NOMO-1 treated with dmso at 0.1 percent for 144 hours (cell line): ENCODE data around the gene MYO18A.
A peak's percentile ranks its signal among the peaks of the same experiment; 100 is the strongest.
"Not testable (repeated sequence)": the region's sequence is repeated elsewhere in the genome, so short reads cannot be mapped to it uniquely, and the experiment has no call there.

Experiments
- DNase-seq: peaks from one replicate; lab custom pipeline; 2025; ENCODE audit not compliant: unreplicated experiment; lab: John Stamatoyannopoulos, UW

The MYO18A gene

GRCh38 chr17:29149431-29150064 is 30.6 kb downstream of the MYO18A start:
- no peak for DNase-seq

GRCh38 chr17:29148790-29149430 is 31.3 kb downstream of the MYO18A start:
- DNase-seq: peak; percentile 90

- DNase-seq: no peak
Measured at GRCh38 chr17:29148257-29148789, 31.9 kb downstream of the MYO18A start.

GRCh38 chr17:29147682-29148081 is 32.5 kb downstream of the MYO18A start:
- DNase-seq: no peak

- not testable (repeated sequence) for DNase-seq
Measured at GRCh38 chr17:29147228-29147627, 33.0 kb downstream of the MYO18A start.

GRCh38 chr17:29146369-29146972 is 33.7 kb downstream of the MYO18A start:
- no peak for DNase-seq

- DNase-seq: peak; percentile 70
Measured at GRCh38 chr17:29145289-29146073, 34.7 kb downstream of the MYO18A start.

GRCh38 chr17:29143894-29144293 is 36.3 kb downstream of the MYO18A start:
- no peak for DNase-seq

DNA sequence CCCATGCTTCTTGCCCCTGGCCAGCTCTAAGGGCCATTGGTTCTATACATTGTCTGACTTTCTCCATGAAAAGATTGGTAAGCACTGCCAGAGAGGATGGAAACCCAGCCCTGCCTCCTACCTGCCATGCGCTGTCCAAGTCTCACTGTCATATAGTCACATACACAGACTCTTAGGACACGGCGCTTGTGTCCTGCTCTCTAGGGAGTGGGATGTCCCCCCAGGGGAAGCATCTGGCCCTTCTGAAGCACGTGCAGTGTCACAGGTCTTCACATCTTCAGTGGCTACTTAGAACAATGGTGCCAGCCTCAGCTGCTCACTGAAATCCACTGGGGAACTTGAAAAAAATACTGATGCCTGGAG is 38.7 kb downstream of the MYO18A start:
- no peak for DNase-seq

DNA sequence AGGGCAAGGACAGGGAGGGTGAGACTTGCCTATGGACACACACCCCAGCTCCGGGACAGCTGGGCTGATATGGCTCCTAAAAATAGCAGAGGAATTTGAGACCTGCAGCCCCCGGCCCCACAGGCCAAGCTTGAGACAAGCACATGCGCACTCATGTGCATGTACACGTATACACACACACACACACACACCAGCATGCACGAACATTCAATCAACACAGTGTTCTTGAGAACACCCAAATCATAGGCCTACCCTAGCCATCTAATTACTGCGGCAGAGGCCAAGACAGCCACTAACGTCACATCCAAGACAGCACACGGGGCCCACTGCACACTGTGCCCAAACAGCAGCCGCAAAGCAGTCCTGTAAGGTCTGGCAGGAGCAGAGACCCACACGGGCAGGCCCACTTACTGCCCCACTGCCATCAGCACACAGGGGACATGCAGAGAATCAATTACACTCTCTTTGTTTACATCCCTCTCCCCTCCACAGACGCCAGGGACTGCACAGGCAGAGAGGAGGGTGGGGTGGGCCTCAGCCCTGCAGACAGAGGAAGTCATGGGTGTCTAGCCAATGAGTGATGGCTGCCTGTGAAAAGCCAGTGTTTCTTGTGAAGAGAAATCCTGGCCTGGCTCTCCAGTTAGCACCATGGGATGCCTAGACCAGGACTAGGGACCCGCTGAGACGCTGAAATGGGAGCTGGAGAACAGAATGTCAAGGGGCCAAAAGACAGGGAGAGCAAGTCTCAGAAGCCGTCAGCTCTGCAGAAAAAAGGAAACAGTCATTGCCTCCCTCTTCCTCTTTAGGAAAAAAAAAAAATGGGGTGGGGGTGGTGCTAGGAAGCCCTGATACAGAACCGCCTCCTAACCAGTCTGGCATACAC is 39.3 kb downstream of the MYO18A start:
- DNase-seq: peak; percentile 37

DNA sequence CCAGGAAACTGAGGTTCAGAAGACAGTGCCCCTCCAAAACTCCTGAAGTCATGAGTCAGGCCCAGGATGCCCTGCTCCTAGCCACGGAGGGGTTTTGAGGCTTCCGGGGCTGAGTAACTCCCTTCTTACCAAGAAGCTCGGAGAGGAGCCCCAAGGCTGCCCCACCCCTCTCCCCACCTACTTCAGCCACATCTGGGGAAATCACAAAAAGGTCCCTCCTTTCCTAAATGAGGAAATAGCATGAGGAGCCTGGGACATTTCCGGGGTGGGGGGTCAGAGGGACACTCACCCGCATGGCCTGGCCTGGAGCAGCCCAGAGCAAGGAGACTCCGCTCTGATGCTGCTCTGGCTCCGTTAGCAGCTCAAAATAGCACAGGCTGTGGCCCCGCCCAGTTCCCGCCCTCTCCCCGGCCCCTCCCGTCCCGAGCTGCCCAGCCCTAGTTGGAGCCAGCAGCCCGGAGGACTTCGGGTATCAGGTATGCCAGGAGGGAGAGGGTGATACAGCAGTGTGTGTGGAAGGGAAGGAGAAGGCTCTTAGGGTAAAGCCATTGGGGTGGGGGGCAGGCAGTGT is 40.1 kb downstream of the MYO18A start:
- DNase-seq: peak; percentile 37

GRCh38 chr17:29138971-29139691 is 41.1 kb downstream of the MYO18A start:
- DNase-seq: peak; percentile 57

DNA sequence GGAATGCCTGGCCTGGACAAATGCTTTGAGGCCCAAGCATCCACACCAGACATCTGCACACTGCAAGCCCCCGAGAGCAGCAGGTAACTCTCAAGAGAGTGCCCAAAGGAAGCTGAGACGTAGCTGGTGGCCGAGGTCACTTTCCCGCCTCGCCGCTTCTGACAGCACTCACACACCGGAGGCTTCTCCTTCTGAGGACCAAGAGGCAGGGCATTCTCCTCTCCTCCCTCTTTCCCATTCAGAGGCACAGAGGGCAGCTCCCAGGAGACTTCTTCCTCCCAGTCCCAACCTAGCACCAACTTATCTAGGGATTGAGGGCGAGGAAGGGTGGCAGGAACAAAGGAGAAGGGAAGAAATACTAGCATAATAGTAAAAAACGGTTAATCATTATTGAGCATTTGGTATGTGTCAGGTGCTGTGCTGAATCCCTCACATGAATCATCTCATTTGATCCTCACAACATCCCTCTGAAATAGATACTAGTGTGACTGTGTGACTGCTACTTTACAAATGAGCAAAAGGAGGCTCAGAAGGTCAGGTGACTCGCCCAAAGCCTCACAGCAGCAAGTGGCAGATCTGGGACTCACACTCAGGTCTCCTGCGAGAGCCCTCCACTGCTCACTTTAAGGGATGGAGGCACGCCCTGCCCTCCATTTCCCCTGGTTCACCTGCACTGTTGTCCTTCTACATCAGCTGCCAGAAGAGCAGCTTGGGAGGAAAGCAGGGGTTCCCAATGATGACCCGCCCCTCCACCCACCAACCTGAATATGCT is 41.8 kb downstream of the MYO18A start:
- DNase-seq: no peak

DNA sequence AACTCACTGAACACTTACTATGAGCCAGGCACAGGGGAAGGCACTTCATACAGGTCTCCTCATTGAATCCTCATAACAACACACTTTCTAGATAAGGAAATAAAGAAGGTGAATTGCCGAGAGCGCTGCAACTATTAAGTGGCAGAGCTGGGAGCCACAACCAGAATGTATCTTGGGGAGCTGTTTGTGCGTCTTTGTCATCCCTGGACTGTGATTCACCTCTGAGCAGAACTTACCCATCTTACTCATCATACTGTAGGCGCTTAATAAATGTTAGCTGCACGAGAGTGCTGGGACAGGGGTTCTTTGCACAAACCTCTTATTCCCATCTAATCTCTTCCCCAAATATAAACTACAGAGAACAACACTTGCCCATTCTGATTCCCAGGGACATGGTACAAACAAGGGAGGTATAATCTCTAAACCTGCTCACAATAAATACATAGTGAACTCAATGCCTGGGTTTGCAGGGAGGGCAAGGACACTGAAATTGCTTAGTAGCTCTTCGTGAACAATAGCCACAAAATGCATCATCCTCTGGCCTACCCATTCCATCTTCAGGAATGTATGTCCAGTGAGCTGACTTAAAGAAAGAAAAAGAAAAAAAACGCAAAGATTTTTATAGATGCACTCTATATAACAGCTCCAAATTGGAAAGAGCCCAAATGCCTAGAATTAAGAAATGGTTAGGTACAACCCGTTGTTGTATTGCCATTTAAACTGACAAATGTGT is 43.0 kb downstream of the MYO18A start:
- DNase-seq: no peak

DNA sequence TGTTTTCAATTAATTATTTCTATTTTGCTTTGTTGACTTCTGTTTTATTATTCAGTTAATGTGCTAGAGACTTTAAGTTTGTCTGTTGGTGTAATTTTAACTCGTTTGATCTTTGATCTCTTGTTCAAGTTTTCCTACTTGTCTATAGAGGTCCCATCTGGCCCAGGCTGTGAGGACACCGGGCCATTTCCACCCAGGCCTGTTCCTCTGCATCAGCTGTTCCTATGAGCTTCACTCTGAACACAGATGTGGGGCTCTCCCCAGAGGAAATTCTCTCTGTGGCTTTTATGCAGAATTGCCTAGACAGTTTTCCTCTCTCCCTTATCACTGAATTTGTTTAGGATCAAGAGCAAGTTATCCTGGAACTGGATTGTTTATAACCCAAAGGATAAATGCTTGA is 44.7 kb downstream of the MYO18A start:
- no peak for DNase-seq

GRCh38 chr17:29133121-29133713 is 47.0 kb downstream of the MYO18A start:
- DNase-seq: no peak

GRCh38 chr17:29131814-29132682 is 48.1 kb downstream of the MYO18A start:
- no peak for DNase-seq
